Measurements from ENCODE around the gene TRMT2B. TPM values are rescaled to one million over a fixed set of nuclear protein-coding genes. Genes with fewer than 3 reads are reported as not detected.

TRMT2B gene
- total RNA-seq, 4 donors from 2014 or later = 11.3 to 22.7 (median 16.7) TPM

DNA sequence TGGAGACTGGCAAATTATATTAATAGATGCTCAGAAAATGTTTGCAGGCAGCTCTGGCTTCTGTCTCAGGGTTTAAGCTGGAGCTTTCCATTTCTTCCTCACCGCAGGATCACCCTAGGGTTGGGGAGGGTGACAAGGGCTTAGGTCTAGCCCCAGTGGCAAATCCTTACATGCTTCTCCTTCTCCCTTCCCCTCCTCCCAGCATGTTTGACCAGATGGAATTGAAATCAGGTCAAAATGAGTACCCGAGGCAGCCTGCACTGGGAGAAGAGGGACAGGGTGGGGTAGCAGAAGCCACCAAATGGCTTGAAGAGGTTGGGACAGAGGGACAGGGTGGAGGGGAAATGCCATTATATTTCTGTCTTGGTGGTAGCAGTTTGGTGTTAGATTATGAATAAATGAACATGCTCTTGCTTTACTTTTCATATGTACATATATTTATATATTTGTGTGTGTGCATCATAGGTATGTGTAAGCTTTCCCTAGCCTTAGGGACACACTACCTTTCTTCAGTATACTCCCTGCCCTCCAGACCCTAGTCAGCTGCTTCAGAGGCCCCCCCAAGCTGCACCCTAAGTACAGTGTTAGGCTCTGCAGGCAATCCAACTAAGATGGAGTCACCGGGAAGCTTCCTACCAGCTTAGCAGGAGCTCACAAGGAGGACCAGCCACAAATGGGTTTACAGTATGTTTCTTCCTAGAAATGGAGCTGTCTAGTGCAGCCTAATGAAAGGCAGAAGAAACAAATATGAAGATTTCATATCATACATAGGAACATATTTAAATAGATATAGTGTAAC is 28.6 kb upstream of the TRMT2B start:
- H3K9me3 ChIP-seq = no peaks in the 10 kb centered on the region
- H3K4me3 ChIP-seq = peak overlapping the region; percentile 54 to 55
- TF ChIP-seq EP300 (IDR thresholded peaks at IDR 0.05) (no peak), POLR2A (IDR thresholded peaks at IDR 0.05) (no peak), POLR2AphosphoS5 (IDR thresholded peaks at IDR 0.05) (no peak)
- TF ChIP-seq, protein P1, sequence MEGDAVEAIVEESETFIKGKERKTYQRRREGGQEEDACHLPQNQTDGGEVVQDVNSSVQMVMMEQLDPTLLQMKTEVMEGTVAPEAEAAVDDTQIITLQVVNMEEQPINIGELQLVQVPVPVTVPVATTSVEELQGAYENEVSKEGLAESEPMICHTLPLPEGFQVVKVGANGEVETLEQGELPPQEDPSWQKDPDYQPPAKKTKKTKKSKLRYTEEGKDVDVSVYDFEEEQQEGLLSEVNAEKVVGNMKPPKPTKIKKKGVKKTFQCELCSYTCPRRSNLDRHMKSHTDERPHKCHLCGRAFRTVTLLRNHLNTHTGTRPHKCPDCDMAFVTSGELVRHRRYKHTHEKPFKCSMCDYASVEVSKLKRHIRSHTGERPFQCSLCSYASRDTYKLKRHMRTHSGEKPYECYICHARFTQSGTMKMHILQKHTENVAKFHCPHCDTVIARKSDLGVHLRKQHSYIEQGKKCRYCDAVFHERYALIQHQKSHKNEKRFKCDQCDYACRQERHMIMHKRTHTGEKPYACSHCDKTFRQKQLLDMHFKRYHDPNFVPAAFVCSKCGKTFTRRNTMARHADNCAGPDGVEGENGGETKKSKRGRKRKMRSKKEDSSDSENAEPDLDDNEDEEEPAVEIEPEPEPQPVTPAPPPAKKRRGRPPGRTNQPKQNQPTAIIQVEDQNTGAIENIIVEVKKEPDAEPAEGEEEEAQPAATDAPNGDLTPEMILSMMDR (IDR thresholded peaks at IDR 0.05) = no peak
- H3K36me3 ChIP-seq = no peaks in the 10 kb centered on the region
- WGBS, 2 donors (ENCODE audit: low coverage in 1 of 2) = 0 to 53% methylated on average over 1 to 2 of the region's 3 CpGs
- H3K27ac ChIP-seq = peak overlapping the region; percentile 21 to 75 (median 68)
- H3K4me1 ChIP-seq = peaks cover 0 to 12% (median 0%) of the 10 kb centered on the region in 3 donors
- H3K27me3 ChIP-seq = no peaks in the 10 kb centered on the region
- ATAC-seq = no peak

DNA sequence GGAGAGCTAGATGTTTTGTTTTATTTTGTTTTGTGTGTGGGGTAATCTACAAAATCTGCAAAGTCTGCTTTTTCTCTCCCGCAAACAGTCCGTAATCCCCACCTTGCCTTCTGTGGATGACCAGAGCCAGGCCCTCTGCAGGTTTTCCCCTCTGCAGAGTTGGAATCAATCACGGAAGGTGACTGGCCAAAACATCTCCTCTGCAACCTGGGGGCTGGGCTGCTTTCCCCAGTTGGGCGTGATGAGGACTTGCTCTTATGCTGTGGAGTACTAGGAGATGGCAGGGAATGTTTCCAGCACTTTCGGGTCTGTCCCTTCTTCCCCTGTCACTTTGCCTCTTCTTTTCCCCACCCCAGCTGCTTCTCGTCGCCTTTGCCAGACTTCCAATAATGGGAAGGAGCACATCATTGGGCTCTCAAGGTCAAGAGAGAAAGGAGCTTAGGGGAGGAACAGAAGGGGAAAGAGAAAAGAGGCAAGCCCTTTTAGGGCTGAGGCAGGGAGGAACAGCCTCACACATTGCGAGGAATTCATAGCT is 27.9 kb upstream of the TRMT2B start:
- peaks cover 0 to 12% (median 0%) of the 10 kb centered on the region in 3 donors for H3K4me1 ChIP-seq
- ATAC-seq = no peak
- peak overlapping the region; percentile 54 to 55 for H3K4me3 ChIP-seq
- H3K27me3 ChIP-seq = no peaks in the 10 kb centered on the region
- H3K36me3 ChIP-seq = no peaks in the 10 kb centered on the region
- peak overlapping the region; percentile 66 to 78 (median 73) for H3K27ac ChIP-seq
- no peaks in the 10 kb centered on the region for H3K9me3 ChIP-seq
- TF ChIP-seq, protein P1 (IDR thresholded peaks at IDR 0.05) = no peak
- TF ChIP-seq POLR2AphosphoS5 (IDR thresholded peaks at IDR 0.05) (no peak), EP300 (IDR thresholded peaks at IDR 0.05) (no peak), POLR2A (IDR thresholded peaks at IDR 0.05) (no peak)
- WGBS, 2 donors (ENCODE audit: low coverage in 1 of 2) = 31 to 40% methylated on average over 2 to 3 of the region's 8 CpGs

DNA sequence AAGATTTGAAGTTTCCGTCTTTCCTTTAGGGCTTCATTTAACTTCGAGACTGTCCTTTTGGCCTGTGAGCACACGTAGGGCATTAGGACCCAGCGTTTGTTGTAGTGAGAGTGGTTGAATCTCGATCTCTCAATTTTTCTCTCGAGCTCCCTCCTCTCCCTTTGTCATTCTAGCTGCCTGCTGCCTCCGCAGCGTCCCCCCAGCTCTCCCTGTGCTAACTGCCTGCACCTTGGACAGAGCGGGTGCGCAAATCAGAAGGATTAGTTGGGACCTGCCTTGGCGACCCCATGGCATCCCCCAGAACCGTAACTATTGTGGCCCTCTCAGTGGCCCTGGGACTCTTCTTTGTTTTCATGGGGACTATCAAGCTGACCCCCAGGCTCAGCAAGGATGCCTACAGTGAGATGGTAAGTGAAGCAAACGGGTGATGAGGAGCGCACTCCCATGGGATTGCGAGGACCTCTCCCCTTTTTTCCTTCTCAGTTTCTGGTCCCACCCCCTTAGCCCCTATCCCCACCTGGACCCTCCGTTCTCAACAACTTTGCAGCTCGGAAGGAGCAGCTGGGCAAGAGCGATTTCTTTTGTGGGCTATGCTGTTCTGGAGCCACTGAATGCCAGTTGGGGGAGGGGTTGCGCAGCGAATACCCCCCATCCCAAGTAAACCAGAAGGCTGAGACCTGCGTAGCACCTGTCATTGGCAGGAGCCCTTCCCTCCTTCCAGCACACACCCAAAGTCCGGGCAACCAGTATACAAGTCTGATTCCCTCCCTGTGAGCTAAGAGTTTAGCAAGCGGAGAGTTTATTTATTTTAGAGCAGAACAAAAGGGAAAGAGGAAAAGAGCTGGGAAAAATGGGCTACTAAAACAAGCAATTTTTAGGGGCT is 27.0 kb upstream of the TRMT2B start, which contains the start of gene TMEM35A:
Gene TMEM35A, plus strand, starts transcription at position 164 of the 883 bp plus-strand sequence. Its CDS starts 124 bp downstream, at position 288.
- Histone ChIP-seq H3K4me3 (peak within 1 kb of the TSS; percentile 54 to 55), H3K9me3 (no peaks in the 10 kb centered on the region), H3K27me3 (no peaks in the 10 kb centered on the region), H3K4me1 (peaks cover 0 to 12% (median 0%) of the 10 kb centered on the region in 3 donors), H3K36me3 (no peaks in the 10 kb centered on the region), H3K27ac (peak within 1 kb of the TSS; percentile 66 to 78 (median 73))
- 0 to 33% methylated on average over 1 to 10 of the region's 23 CpGs for WGBS, 2 donors (ENCODE audit: low coverage in 1 of 2)
- ATAC-seq = peak; percentile 71
- TF ChIP-seq EP300 (IDR thresholded peaks at IDR 0.05) (no peak), POLR2A (IDR thresholded peaks at IDR 0.05) (no peak), POLR2AphosphoS5 (IDR thresholded peaks at IDR 0.05) (no peak)
- TF ChIP-seq, protein P1 (IDR thresholded peaks at IDR 0.05) = no peak

DNA sequence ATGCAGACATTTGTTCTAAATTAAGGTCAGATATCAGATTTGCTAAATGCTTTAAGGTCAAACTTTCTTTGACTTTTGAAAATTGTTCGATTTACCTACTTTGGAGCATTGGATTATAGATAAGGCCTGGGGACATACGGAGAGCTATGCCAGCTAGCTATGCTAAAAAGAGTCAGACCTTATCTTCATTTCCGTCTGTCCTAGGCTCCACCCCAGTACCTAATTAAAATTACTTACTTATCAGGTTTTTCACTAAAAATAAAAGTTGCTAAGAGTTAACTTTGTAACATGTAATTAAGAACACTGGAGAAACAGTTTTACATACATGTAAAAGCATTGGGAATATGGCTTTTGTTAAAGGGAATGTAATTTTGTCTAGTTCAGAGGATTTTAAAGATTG is 19.7 kb upstream of the TRMT2B start:
- WGBS, 2 donors (ENCODE audit: low coverage in 1 of 2) = 84 to 89% methylated on average over 3 of the region's 3 CpGs
- no peak for ATAC-seq
- no peak for TF ChIP-seq POLR2AphosphoS5 (IDR thresholded peaks at IDR 0.05)
- TF ChIP-seq EP300 (IDR thresholded peaks at IDR 0.05) = no peak
- TF ChIP-seq POLR2A (IDR thresholded peaks at IDR 0.05) = no peak
- TF ChIP-seq, protein P1 (IDR thresholded peaks at IDR 0.05) = no peak
- H3K27ac ChIP-seq = no peak overlapping the region
- H3K9me3 ChIP-seq = no peaks in the 10 kb centered on the region
- no peaks in the 10 kb centered on the region for H3K36me3 ChIP-seq
- no peaks in the 10 kb centered on the region for H3K27me3 ChIP-seq
- H3K4me3 ChIP-seq = no peak overlapping the region
- H3K4me1 ChIP-seq = no peaks in the 10 kb centered on the region
